Stimulated activated CD8-positive, alpha-beta memory T cell treated with anti-CD3 and anti-CD28 coated beads, Interleukin-7, amount 100 ng/mL, for 1 hour (primary cell): ENCODE measurements around the gene KCTD13.
"Not testable (repeated sequence)": the region's sequence is repeated elsewhere in the genome, so short reads cannot be mapped to it uniquely, and the experiment has no call there.

Source experiments
- DNase-seq, 2 donors: peaks; one replicate each; pipeline ENCODE4 v3.0.0-alpha.2; 2020; ENCODE audit warnings: low read depth in 2 of 2

Gene KCTD13, protein sequence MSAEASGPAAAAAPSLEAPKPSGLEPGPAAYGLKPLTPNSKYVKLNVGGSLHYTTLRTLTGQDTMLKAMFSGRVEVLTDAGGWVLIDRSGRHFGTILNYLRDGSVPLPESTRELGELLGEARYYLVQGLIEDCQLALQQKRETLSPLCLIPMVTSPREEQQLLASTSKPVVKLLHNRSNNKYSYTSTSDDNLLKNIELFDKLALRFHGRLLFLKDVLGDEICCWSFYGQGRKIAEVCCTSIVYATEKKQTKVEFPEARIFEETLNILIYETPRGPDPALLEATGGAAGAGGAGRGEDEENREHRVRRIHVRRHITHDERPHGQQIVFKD

GRCh38 chr16:29925781-29926710 lies at the start of gene KCTD13:
Gene KCTD13 (minus strand): TSS chr16:29926226. CDS start chr16:29926033, 193 bp downstream.
- DNase-seq, result peak; percentile 82 to 87

GRCh38 chr16:29975134-29975538 lies 49.1 kb upstream of the KCTD13 start:
- no peak for DNase-seq

DNA sequence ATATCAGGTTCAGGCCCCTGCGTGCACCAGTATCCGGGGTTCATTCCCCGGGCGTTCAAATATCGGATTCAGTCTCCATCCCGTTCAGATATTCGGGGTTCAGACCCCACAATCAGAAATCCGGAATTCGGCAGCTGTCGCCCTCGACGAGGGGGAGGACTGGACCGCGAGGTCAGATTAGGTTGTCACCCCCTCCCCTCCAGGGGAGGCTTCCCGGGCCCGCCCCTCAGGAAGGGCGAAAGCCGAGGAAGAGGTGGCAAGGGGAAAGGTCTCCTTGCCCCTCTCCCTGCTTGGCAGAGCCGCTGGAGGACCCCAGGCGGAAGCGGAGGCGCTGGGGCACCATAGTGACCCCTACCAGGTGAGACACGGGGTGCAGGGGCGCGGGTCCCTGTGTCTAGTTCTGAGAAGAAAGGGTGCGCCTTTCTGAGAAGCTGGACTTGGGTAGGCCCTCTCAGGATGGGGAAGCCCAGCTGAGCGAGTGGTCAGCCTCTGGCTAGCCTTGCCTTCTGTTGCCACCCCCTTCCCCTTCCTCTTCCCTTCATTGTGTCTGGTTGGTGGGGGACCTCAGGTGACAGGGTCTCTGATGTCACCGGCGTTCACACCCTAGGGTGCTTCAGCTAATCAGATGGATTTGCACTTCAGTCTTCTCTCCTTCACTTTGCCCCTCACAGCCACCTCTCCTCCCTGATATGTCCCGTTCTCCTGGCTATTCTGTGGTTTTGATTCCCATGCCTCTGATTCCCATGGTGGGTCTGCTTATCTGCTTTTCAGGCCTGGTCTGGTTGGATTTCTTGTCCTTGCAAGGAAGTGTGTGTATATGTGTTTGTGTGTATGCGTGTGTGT lies 48.5 kb upstream of the KCTD13 start:
- no peak for DNase-seq

DNA sequence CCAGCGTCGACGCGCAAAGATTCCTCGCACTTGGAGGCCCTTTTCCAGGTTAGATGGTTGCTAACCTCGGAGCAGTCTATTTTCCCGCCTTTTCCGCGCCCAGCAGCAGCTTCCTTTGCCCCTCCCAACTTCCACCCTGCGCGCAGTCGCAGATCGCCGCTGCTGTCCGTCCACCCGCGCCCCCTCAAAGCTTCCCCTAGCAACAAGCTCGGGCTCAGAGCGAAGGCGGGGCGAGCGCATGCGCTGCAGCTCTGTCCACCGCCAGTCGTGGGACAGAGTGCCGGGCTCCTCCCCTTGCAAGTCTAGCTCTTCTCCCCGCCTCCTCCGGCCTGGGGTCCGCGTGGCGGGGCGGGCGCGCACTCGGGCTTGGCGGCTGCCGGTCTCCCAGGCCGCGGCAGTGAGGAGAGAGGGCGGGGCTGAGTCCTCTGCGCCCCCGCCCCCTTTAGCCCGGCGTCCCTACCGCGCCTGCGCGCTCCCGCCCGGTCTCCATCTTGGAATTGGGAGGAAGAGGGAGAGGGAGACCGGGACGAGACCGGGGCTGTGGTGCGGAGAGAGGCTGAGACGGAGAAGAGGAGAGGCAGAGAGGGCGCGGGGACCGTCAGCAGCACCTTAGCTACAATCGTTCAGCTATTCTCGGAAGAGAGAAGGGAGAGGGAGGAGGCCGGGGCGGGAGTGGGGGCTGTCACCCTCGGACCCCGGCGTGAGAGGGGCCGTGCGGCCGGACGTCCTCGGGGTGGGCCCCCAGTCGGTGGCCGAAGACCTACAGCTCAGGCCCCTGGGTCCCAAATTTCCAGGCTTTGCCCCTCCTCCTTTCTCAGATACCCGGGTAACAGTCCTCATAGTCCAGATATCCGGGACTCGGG lies 47.6 kb upstream of the KCTD13 start, which contains the start of gene TAOK2:
Gene TAOK2 (plus strand): TSS at position 485 of the 863 bp plus-strand sequence. CDS start 3,905 bp downstream, outside the sequence.
- DNase-seq, result peak; percentile 81 to 87

GRCh38 chr16:29972992-29973383 lies 47.0 kb upstream of the KCTD13 start:
- no peak for DNase-seq

DNA sequence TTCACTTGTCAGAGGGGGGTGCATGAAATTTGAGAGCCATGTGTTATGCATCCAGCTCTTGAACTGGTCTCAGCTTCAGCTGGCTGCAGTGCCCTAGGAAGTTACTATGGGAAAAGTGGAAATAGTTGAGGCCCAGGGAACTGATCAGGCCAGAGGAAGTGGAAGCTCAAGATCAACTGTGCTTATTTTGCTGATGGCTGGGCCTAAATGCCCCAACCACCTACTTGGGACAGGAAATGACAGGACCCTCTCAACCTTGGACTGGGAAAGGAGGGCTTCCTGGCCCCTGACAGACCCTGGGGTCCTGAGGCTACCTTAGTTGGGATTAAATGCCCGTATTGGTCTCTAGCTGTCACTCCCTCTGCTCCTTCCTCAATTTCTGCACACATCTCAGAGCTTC lies 46.5 kb upstream of the KCTD13 start:
- DNase-seq, result no peak

- no peak for DNase-seq
Observed at GRCh38 chr16:29971304-29971703, 45.3 kb upstream of the KCTD13 start.

- DNase-seq, result no peak
Observed at GRCh38 chr16:29968205-29968604, 42.2 kb upstream of the KCTD13 start.

- no peak for DNase-seq
Observed at GRCh38 chr16:29963021-29963743, 37.2 kb upstream of the KCTD13 start.

DNA sequence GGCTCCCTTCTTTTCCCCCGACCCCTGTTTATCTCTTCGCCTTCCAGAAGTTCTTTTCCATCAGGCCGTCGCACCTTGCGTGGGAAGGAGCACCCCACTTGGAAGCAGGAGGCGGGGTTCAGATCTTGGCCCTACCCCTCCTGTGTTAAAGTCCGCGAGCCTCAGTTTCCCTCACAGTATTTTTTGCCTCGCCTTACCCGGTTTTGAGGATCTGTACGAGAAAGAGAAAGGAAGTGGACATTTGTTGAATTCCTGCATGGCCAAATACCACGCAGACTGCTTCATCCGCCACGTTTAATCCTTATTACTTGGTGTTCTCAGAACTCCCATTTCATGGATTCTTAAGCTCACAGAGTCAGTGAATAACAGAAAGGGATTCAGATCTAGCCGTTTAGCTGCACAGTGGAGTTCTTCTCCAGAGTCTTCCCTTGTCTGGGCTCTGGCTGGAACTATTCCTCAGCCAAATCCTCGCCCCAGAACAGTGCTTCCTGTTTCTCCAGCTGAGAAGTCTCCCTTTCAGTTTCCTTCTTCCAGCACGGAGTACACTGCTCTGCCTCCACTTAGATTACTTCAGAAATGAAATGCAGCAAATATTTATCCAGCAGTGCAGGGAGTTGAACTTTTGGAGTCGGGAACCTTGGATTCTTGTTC lies 36.4 kb upstream of the KCTD13 start:
- DNase-seq, result no peak

DNA sequence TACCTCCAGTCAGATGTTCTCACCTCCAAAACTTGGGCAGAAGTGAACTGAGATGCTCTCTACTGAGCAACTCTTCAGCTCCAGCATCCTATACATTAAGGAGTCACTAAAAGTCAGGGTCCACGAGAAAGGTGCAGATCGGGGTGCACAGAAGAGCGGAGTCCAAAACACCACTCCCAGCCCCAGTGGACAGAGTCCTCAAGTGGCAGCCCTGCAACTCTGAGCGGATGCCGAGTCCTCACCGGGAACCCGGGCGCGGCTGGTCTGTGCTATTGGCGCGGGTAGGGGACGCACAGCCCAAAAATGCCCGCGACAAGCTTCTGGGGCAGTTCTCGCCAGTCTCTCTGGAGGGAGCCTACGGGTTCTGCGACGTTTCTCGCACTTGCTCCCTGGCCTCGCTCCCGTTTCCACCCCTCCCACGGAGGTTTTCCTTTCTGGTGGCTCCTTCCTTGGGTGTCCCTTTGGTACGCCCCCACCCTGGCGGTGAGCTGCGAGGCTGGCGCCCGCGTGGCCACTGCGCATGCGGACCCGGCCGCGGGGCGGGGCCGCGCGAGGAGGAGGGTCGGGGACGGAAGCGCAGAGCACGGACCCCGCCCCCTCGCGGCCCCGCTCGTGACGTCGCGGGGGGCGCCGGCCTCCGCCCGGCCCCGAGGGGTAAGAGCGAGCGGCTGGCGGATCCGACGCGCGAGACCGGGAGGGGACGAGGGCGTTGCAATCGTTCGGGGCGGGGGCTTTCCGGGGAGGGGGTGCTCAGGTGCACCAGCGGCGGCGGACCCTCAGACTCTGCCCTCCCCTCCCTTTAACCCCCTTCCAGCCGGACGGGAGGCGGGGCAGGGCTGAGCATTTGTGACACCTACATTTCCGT lies 35.7 kb upstream of the KCTD13 start, which contains the start of gene TMEM219:
Gene TMEM219 (plus strand): TSS at position 601 of the 865 bp plus-strand sequence. CDS start 1,065 bp downstream, outside the sequence.
- DNase-seq, result peak; percentile 85 to 89

GRCh38 chr16:29961127-29961478 lies 35.1 kb upstream of the KCTD13 start:
- DNase-seq, result no peak

DNA sequence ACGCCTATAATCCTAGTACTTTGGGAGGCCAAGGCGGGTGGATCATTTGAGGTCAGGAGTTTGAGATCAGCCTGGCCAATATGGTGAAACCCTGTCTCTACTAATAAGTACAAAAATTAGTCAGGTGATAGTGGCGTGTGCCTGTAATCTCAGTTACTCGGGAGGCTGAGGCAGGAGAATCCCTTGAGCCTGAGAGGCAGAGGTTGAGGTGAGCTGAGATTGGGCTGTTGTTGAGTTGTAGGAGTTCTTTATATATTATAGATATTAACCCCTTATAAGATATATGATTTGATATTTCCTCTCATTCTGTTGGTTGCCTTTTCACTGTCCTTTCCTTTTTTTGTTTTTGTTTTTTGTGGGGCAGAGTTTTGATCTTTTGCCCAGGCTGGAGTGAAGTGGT lies 33.8 kb upstream of the KCTD13 start:
- not testable (repeated sequence) for DNase-seq

GRCh38 chr16:29959293-29959692 lies 33.3 kb upstream of the KCTD13 start:
- DNase-seq, result no peak

GRCh38 chr16:29958756-29959155 lies 32.7 kb upstream of the KCTD13 start:
- DNase-seq, result no peak

- DNase-seq, result no peak
Observed at GRCh38 chr16:29951625-29952365, 25.8 kb upstream of the KCTD13 start.

- no peak for DNase-seq
Observed at GRCh38 chr16:29950806-29951461, 24.9 kb upstream of the KCTD13 start.
